ENCODE results near the gene TRIM33.
A peak's percentile ranks its signal among the peaks of the same experiment; 100 is the strongest.
"Not testable (repeated sequence)": the region's sequence is repeated elsewhere in the genome, so short reads cannot be mapped to it uniquely, and the experiment has no call there.

TRIM33 gene

GRCh38 chr1:114390960-114391359 lies 120.0 kb downstream of the TRIM33 start:
- DNase-seq: no peak

- DNase-seq: no peak
These were observed 120.6 kb downstream of the TRIM33 start for GRCh38 chr1:114390361-114390760.

- DNase-seq: no peak
These were observed 122.5 kb downstream of the TRIM33 start for GRCh38 chr1:114388432-114389003.

- not testable (repeated sequence) for DNase-seq
These were observed 123.4 kb downstream of the TRIM33 start for GRCh38 chr1:114387585-114387984.

GRCh38 chr1:114387010-114387360 lies 124.0 kb downstream of the TRIM33 start:
- no peak for DNase-seq

- DNase-seq: no peak
These were observed 124.6 kb downstream of the TRIM33 start for GRCh38 chr1:114386129-114387009.

GRCh38 chr1:114384922-114385321 lies 126.1 kb downstream of the TRIM33 start:
- DNase-seq: no peak

- no peak for DNase-seq
These were observed 131.0 kb downstream of the TRIM33 start for GRCh38 chr1:114379987-114380386.

- no peak for DNase-seq
These were observed 131.6 kb downstream of the TRIM33 start for GRCh38 chr1:114379358-114379757.

- no peak for DNase-seq
These were observed 133.6 kb downstream of the TRIM33 start for GRCh38 chr1:114377356-114377755.

GRCh38 chr1:114369930-114370329 lies 141.1 kb downstream of the TRIM33 start:
- DNase-seq: peak; percentile 27 to 40

GRCh38 chr1:114369266-114369919 lies 141.6 kb downstream of the TRIM33 start:
- not testable (repeated sequence) for DNase-seq

- no peak for DNase-seq
These were observed 142.3 kb downstream of the TRIM33 start for GRCh38 chr1:114368560-114369255.

GRCh38 chr1:114367810-114368209 lies 143.2 kb downstream of the TRIM33 start:
- no peak for DNase-seq

GRCh38 chr1:114363230-114363629 lies 147.8 kb downstream of the TRIM33 start:
- not testable (repeated sequence) for DNase-seq

- no peak for DNase-seq
These were observed 151.2 kb downstream of the TRIM33 start for GRCh38 chr1:114359791-114360190.

- DNase-seq: no peak
These were observed 155.8 kb downstream of the TRIM33 start for GRCh38 chr1:114355240-114355639.

- DNase-seq: no peak
These were observed 157.7 kb downstream of the TRIM33 start for GRCh38 chr1:114353262-114353661.

GRCh38 chr1:114352797-114353196 lies 158.2 kb downstream of the TRIM33 start:
- no peak for DNase-seq

GRCh38 chr1:114350731-114351445 lies 160.1 kb downstream of the TRIM33 start:
- DNase-seq: no peak

GRCh38 chr1:114349891-114350605 lies 161.0 kb downstream of the TRIM33 start:
- DNase-seq: no peak

Measured in AML-193 (cell line).